CD4-positive, alpha-beta T cell treated with Interleukin-6 for 4 hours (primary cell): ENCODE results near the gene AMDHD2.

Experiments used
- DNase-seq: peaks from one replicate; pipeline ENCODE4 v3.0.0-alpha.2; 2020; ENCODE audit warnings: mixed read lengths

Gene AMDHD2

GRCh38 chr16:2500430-2500917 is 19.7 kb upstream of the AMDHD2 start:
- no peak for DNase-seq

GRCh38 chr16:2500918-2501750 is 19.0 kb upstream of the AMDHD2 start:
- peak; percentile 83 for DNase-seq

GRCh38 chr16:2501946-2502895 is 17.9 kb upstream of the AMDHD2 start:
- no peak for DNase-seq

- DNase-seq = no peak
Measured at GRCh38 chr16:2505695-2506094, 14.5 kb upstream of the AMDHD2 start.

GRCh38 chr16:2507052-2507659 is 13.0 kb upstream of the AMDHD2 start:
- DNase-seq = no peak

GRCh38 chr16:2507665-2508064 is 12.5 kb upstream of the AMDHD2 start:
- DNase-seq = no peak

GRCh38 chr16:2508722-2509400 is 11.3 kb upstream of the AMDHD2 start:
- DNase-seq = no peak

GRCh38 chr16:2511128-2511800 is 8.9 kb upstream of the AMDHD2 start:
- DNase-seq = no peak

GRCh38 chr16:2511996-2512734 is 8.0 kb upstream of the AMDHD2 start:
- DNase-seq = no peak

GRCh38 chr16:2512735-2513404 is 7.3 kb upstream of the AMDHD2 start:
- peak; percentile 50 for DNase-seq

GRCh38 chr16:2513405-2514332 is 6.5 kb upstream of the AMDHD2 start, which contains the start of gene ATP6V0C:
Gene ATP6V0C, plus strand, starts transcription at chr16:2513952. Its CDS starts 152 bp downstream, at chr16:2514104.
- DNase-seq = peak; percentile 96

GRCh38 chr16:2514333-2515179 is 5.6 kb upstream of the AMDHD2 start:
- peak; percentile 32 for DNase-seq

GRCh38 chr16:2515180-2515851 is 4.9 kb upstream of the AMDHD2 start:
- DNase-seq = no peak

GRCh38 chr16:2516391-2517240 is 3.6 kb upstream of the AMDHD2 start:
- no peak for DNase-seq

- no peak for DNase-seq
Measured at GRCh38 chr16:2517954-2518605, 2.1 kb upstream of the AMDHD2 start.
